ENCODE measurements around the gene P2RX4.
"Not testable (repeated sequence)": the region's sequence is repeated elsewhere in the genome, so short reads cannot be mapped to it uniquely, and the experiment has no call there.

P2RX4 gene

DNA sequence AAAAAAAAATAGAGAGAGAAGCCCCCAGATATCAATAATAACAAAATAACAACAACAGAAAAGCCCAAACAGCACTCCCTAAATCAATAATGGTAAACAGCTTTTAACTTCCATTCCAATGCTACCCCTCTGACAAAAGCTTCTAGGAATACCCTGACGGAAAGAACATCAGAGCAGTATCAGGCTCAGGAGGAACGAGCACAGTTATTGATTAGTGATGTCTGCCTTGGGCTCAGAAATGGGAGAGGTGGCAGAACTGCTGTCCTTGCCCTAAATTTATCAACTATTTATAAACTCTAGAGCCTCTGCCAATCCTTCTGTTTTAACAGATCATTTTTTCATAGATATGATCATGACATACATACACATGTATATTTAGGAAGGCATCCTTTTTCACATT is 41.9 kb downstream of the P2RX4 start:
- DNase-seq (ENCODE audit: low read depth in 2 of 2): no peak
- TF ChIP-seq, protein P1, sequence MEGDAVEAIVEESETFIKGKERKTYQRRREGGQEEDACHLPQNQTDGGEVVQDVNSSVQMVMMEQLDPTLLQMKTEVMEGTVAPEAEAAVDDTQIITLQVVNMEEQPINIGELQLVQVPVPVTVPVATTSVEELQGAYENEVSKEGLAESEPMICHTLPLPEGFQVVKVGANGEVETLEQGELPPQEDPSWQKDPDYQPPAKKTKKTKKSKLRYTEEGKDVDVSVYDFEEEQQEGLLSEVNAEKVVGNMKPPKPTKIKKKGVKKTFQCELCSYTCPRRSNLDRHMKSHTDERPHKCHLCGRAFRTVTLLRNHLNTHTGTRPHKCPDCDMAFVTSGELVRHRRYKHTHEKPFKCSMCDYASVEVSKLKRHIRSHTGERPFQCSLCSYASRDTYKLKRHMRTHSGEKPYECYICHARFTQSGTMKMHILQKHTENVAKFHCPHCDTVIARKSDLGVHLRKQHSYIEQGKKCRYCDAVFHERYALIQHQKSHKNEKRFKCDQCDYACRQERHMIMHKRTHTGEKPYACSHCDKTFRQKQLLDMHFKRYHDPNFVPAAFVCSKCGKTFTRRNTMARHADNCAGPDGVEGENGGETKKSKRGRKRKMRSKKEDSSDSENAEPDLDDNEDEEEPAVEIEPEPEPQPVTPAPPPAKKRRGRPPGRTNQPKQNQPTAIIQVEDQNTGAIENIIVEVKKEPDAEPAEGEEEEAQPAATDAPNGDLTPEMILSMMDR (IDR thresholded peaks at IDR 0.05; ENCODE audit: low read depth, low read length): no peak
- no peak overlapping the region for H3K4me3 ChIP-seq (replicated peaks in 1 of 2; ENCODE audit: low read depth in 2 of 2, low read length in 2 of 2)

DNA sequence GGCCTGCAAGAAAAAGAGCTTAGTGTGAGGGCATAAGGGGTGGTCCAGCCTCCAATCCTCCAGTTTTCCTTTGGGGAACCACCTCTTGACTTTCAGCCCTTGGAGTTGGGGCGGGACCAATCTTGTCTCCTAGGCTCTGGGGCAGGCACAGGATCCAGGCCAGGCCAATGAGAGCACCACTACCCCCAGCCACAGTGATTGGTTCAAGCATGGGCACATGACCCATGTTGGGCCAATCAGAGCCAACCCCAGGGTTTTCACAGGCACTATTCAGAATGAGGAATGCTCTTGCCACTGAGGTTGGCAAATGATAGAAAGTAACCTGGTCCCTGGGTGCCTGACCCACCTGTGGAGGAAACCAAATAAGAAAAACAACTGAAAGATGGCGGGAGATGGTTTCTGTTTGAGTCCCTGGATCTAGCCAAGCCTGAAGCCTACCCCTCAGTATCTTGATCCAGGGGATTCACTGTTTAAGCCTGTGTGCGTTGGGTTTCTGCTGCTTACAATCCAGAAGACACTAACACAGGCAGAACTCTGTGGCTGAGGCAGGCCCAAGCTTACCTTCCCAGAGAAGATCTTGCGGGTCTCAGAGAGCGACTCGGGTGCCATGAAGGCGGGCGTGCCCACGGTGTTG is 42.9 kb downstream of the P2RX4 start:
- TF ChIP-seq, protein P1 (IDR thresholded peaks at IDR 0.05; ENCODE audit: low read depth, low read length): no peak
- no peak overlapping the region for H3K4me3 ChIP-seq (replicated peaks in 1 of 2; ENCODE audit: low read depth in 2 of 2, low read length in 2 of 2)
- no peak for DNase-seq (ENCODE audit: low read depth in 2 of 2)

DNA sequence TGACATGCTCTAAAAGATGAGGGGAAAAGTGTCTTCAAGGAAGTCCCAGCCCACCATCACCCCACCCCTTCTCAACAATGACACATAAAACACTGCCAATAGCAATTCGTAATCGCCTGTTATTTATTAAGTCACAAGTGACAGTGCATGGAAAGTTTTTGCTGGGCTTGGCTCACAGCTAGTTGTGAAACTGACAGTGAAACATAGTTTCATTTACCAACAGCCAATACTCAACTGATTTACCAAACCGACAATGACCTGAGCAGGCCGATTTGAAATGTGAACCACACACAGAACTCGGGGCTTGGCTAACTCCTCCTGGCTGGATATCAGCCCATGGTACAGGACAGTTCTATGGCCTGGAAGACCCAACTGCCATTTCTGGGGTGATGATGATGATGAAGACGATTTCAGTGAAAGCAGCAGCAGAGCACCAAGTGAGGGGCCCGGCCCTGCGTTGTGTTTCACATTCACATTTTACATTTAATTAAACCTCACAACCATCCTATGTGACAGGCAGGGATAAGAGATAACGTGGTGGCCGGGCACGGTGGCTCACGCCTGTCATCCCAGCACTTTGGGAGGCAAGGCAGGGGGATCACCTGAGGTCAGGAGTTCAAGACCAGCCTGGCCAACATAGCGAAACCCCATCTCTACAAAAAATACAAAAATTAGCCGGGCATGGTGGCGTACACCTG is 43.9 kb downstream of the P2RX4 start:
- TF ChIP-seq, protein P1 (IDR thresholded peaks at IDR 0.05; ENCODE audit: low read depth, low read length): no peak
- no peak for DNase-seq (ENCODE audit: low read depth in 2 of 2)
- no peak overlapping the region for H3K4me3 ChIP-seq (replicated peaks in 1 of 2; ENCODE audit: low read depth in 2 of 2, low read length in 2 of 2)

DNA sequence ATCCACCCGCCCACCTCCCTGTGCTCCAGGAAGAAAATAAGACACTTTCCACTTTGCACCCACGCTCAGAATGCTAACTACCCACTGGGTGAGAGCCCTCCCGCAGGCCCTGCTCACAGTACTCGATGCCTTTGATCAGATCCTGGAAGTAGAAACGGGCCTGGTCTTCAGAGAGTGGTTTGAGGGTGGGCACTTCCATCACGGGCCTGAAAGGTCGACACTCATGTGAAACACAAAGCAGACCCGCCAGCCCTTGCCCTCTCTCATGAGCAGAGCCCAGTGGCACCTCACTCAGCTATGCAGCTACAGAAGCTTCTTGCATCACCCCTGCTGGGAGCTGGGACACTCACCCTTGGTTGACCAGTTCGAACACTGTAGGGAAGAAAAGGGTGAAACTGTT is 45.5 kb downstream of the P2RX4 start:
- no peak overlapping the region for H3K4me3 ChIP-seq (replicated peaks in 1 of 2; ENCODE audit: low read depth in 2 of 2, low read length in 2 of 2)
- DNase-seq (ENCODE audit: low read depth in 2 of 2): no peak
- TF ChIP-seq, protein P1 (IDR thresholded peaks at IDR 0.05; ENCODE audit: low read depth, low read length): no peak

DNA sequence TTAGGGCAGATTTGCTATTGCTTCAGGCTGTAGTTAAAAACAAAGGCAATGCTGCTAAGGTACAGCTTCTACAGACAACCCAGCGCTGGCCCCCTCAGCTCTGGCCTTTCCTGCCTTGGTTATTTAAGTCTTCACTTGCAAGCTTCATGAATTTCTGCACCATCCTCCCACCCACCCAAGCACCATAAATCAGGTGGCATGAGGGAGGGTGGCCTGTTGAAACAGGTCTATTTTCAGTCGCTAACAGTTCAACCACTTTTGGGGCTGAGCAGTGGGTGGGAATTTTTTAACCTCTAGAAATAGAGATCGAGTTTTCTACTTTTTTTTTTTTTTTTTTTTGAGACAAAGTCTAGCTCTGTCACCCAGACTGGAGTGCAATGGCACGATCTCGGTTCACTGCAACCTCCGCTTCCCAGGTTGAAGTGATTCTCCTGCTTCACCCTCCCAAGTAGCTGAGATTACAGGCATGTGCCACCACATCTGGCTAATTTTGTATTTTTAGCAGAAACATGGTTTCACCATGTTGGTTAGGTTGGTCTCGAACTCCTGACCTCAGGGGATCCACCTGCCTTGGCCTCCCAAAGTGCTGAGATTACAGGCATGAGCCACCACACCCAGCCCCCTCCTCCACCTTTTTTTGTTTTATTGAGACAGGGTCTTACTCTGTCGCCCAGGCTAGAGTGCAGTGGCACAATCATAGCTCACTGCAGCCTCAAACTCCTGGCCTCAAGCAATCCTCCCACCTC is 47.9 kb downstream of the P2RX4 start:
- H3K4me3 ChIP-seq (replicated peaks in 1 of 2; ENCODE audit: low read depth in 2 of 2, low read length in 2 of 2): not testable (repeated sequence)

DNA sequence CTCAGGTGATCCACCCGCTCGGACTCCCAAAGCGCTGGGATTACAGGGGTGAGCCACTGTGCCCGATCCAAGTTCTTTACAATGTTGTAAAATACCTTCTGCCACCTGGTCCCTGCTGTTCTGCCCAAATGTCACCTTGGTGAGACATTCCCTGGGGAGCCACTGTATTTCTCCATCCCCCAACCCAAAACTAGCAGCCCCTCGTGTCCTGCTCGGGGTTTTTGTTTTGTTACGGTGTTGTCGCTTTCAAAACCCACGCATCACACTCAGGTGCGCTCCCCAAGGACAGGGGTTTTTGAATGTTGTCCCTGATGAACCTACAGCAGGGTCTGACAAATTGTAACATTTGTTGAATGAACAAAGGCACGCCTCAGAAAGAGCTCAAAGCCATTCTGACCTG is 49.1 kb downstream of the P2RX4 start:
- no peak for DNase-seq (ENCODE audit: low read depth in 2 of 2)
- TF ChIP-seq, protein P1 (IDR thresholded peaks at IDR 0.05; ENCODE audit: low read depth, low read length): no peak
- H3K4me3 ChIP-seq (replicated peaks in 1 of 2; ENCODE audit: low read depth in 2 of 2, low read length in 2 of 2): no peak overlapping the region

More for the DNA sequence above, 47.9 kb downstream of the P2RX4 start:
- DNase-seq (ENCODE audit: low read depth in 2 of 2): not testable (repeated sequence)

DNA sequence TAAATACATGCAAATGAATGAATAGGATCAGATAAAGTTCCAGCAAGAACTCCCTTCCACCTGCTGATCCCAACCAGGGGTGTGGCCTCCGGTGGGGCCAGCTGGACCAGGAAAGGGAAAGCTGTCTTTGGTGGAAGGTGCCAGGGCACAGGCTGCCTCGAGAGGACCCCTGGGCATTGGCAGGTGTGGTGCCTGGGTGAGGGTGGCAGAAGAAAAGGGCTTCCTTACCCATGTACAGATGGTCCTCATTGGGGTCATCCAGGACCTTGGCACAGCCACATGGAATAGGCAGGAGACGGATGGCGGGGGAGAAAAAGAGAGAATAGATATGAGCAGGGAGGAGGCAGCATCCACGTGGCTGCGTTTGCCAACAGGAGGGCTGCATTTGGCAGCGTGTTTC is 50.2 kb downstream of the P2RX4 start:
- no peak overlapping the region for H3K4me3 ChIP-seq (replicated peaks in 1 of 2; ENCODE audit: low read depth in 2 of 2, low read length in 2 of 2)
- TF ChIP-seq, protein P1 (IDR thresholded peaks at IDR 0.05; ENCODE audit: low read depth, low read length): no peak
- DNase-seq (ENCODE audit: low read depth in 2 of 2): no peak
